ENCODE data around the gene NF1. TPM values are rescaled to one million over a fixed set of nuclear protein-coding genes. Genes with fewer than 3 reads are reported as not detected.

Gene NF1
- total and polyA plus RNA-seq, 2 of the 13 experiments (the other 11 are each of a cell fraction or from before 2014, with no cell fraction given), result 21.5 to 26.5 TPM

GRCh38 chr17:31388770-31389656, 294.2 kb downstream of the NF1 start (continued):
- no peak for TF ChIP-seq THAP9 (CRISPR knock-in tag; IDR thresholded peaks at IDR 0.05; ENCODE audit: borderline replicate concordance)
- TF ChIP-seq RBAK (CRISPR knock-in tag; IDR thresholded peaks at IDR 0.05), result no peak
- no peak for TF ChIP-seq AFF4 (CRISPR knock-in tag; IDR thresholded peaks at IDR 0.05)
- TF ChIP-seq MXD3 (CRISPR knock-in tag; IDR thresholded peaks at IDR 0.05), result no peak
- TF ChIP-seq KLF12 (CRISPR knock-in tag; IDR thresholded peaks at IDR 0.05; ENCODE audit: borderline replicate concordance), result no peak
- peak; percentile 45; the same call in 1 of the 2 replicates for TF ChIP-seq SMC3 (IDR thresholded peaks at IDR 0.05; ENCODE audit: low read length)
- peak; percentile 36; the same call in 1 of the 2 replicates for TF ChIP-seq ZBTB33 (CRISPR knock-in tag; IDR thresholded peaks at IDR 0.05)
- no peak for TF ChIP-seq SRY (CRISPR knock-in tag; IDR thresholded peaks at IDR 0.05)
- no peak for TF ChIP-seq SAP130 (CRISPR knock-in tag; IDR thresholded peaks at IDR 0.05; ENCODE audit: low read depth)
- no peak for TF ChIP-seq SRSF9 (IDR thresholded peaks at IDR 0.05; ENCODE audit: borderline replicate concordance, insufficient read depth, low read depth, low read length, poor library complexity, severe bottlenecking)
- TF ChIP-seq ZNF773 (CRISPR knock-in tag; IDR thresholded peaks at IDR 0.05; ENCODE audit: borderline replicate concordance), result no peak
- peak; percentile 72 for TF ChIP-seq CTCF (CRISPR knock-in tag; IDR thresholded peaks at IDR 0.05)
- no peak for TF ChIP-seq ZNF713 (CRISPR knock-in tag; IDR thresholded peaks at IDR 0.05)
- 0 out of 2 replicates have a peak, but pooled peaks have one; percentile 50 for TF ChIP-seq MIER2 (CRISPR knock-in tag; IDR thresholded peaks at IDR 0.05)
